Neutrophil (primary cell): ENCODE measurements around the gene TPSD1.

Experiments
- H3K27ac ChIP-seq: fragments of 200-600 bp; sonication (generic); 2 replicates; pipeline ENCODE4 v1.5.1; 2016; ENCODE audit warnings: mild to moderate bottlenecking, moderate library complexity
- H3K27me3 ChIP-seq: fragments of 200-600 bp; sonication (generic); 2 replicates; pipeline ENCODE4 v1.6.0; 2016; ENCODE audit warnings: mild to moderate bottlenecking
- H3K36me3 ChIP-seq: fragments of 200-600 bp; sonication (generic); 2 replicates; pipeline ENCODE4 v1.5.1; 2017
- H3K4me1 ChIP-seq, 2 experiments: fragments of 200-600 bp in 1 of 2; sonication (generic) in 1 of 2; 1 replicate in 1 of 2; 2 replicates in 1 of 2; pipeline versions ENCODE4 v1.5.1 to v1.6.1; 2013 to 2016; ENCODE audit warnings: low read depth in 1 of 2, low read length in 1 of 2, mild to moderate bottlenecking in 1 of 2, moderate library complexity in 1 of 2; ENCODE audit not compliant: control insufficient read depth in 1 of 2, insufficient read depth in 1 of 2
- H3K4me3 ChIP-seq, 2 experiments: fragments of 200-600 bp in 1 of 2; sonication (generic) in 1 of 2; 1 replicate in 1 of 2; 2 replicates in 1 of 2; pipeline ENCODE4 v1.5.1; 2013 to 2016; ENCODE audit warnings: low read depth in 1 of 2, low read length in 1 of 2, mild to moderate bottlenecking in 1 of 2, moderate library complexity in 1 of 2
- H3K9me3 ChIP-seq: fragments of 200-600 bp; sonication (generic); 2 replicates; pipeline ENCODE4 v1.5.1; 2016
- CTCF ChIP-seq: fragments of 200-600 bp; sonication (generic); IDR thresholded peaks from 2 replicates; pipeline ENCODE4 v1.5.1; 2016; ENCODE audit warnings: antibody characterized with exemption

Gene TPSD1

GRCh38 chr16:1260101-1260680, 4.3 kb downstream of the TPSD1 start:
- no peak for TF ChIP-seq CTCF
- Histone ChIP-seq H3K4me3 (no peak overlapping the region), H3K9me3 (no peaks in the 10 kb centered on the region), H3K4me1 (no peaks in the 10 kb centered on the region), H3K36me3 (no peaks in the 10 kb centered on the region), H3K27ac (no peak overlapping the region), H3K27me3 (peaks cover 48% of the 10 kb centered on the region)

- Histone ChIP-seq H3K36me3 (no peaks in the 10 kb centered on the region), H3K9me3 (no peaks in the 10 kb centered on the region), H3K4me3 (no peak overlapping the region), H3K4me1 (no peaks in the 10 kb centered on the region), H3K27ac (no peak overlapping the region), H3K27me3 (peaks cover 48% of the 10 kb centered on the region)
- TF ChIP-seq CTCF = no peak
These were observed 5.4 kb downstream of the TPSD1 start for GRCh38 chr16:1261131-1261892.

DNA sequence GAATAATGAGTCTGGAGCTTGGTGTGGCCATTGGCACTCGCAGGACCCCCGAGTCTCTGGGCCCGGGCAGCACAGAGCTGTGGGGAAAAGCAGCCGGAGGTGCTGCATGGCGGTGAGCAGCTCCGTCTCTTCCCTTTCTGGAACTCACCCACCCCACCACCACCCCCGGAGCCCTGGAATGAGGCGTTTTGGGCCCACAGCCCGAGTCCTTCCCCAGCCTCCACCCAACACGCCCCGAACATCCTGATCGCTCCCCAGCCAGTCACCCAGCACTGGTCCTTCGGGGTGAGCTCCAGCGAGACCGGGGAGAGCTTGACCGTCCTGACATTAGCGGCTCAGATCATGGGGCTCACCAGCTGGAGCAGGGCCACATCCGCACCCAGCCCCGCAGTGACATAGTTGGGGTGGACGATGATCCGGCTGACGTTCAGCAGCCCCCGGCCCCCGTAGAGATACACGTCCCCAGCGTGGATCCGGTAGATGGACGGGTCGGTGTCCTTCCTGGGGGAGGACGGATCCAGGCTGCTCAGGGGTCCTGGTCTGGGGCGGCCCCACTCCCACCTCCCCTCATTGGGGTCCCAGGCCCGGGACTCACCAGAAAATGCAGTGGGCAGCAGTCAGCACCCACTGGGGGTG, 6.5 kb downstream of the TPSD1 start:
- no peak overlapping the region for H3K27ac ChIP-seq
- H3K4me3 ChIP-seq = no peak overlapping the region
- no peaks in the 10 kb centered on the region for H3K36me3 ChIP-seq
- H3K9me3 ChIP-seq = no peaks in the 10 kb centered on the region
- no peak for TF ChIP-seq CTCF
- no peaks in the 10 kb centered on the region for H3K4me1 ChIP-seq
- peaks cover 48% of the 10 kb centered on the region for H3K27me3 ChIP-seq

DNA sequence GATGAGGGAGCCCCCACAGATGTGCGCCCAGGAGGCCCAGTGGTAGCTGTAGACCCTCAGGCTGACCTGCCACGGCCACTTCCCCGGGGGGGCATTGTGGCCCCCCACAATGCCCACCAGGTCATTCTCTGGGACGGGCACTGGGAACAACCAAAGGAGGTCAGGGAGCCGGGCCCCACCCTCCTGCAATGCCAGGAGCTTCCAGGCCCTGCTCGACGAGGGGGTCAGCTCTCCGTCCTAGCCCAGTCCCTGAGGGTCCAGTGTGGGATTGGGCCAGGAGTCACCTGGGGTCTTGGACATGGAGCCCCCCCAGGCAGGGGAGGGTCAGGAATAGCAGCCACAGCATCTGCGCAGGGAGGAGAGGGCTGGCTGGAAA, 7.0 kb downstream of the TPSD1 start:
- Histone ChIP-seq H3K27ac (no peak overlapping the region), H3K27me3 (peaks cover 48% of the 10 kb centered on the region), H3K4me3 (no peak overlapping the region), H3K9me3 (no peaks in the 10 kb centered on the region), H3K4me1 (no peaks in the 10 kb centered on the region), H3K36me3 (no peaks in the 10 kb centered on the region)
- TF ChIP-seq CTCF = no peak

DNA sequence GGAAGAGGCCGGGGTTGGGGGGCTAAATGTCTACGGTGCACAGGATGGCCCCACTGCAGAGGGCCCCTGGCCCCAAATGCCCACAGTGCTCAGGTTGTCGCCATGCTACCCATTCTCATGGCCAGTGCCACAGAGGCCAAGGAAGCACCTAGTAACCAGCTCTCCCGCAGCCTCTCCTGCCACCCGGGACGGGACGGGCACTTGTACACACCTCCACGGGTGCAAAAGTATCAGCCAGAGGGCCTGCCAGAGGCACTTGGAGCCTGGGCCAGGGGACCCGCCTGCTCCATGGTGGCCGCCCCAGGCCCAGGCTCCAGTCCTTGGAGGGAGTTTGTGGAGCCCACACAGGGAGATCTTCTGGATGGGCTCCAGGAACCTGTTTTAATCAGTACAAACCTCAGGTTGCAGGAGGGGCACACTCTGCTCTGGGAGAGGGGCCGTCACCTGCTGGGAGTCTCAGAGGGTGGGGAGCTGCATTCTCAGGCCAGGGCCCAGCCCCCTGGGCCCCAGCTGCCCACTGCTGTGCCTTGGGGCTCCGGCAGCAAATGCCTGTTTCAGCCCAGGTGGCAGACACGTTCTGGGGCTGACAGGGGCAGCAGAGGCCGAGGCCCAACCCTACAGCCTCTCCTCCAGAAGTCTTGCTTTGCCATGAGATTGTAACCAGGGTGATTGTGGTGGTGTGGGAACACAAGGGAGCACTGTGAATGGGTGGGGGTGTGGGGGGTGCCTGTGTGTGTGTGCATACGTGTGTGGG, 7.9 kb downstream of the TPSD1 start:
- Histone ChIP-seq H3K9me3 (no peaks in the 10 kb centered on the region), H3K27ac (no peak overlapping the region), H3K4me1 (no peaks in the 10 kb centered on the region), H3K4me3 (no peak overlapping the region), H3K27me3 (peaks cover 46% of the 10 kb centered on the region), H3K36me3 (no peaks in the 10 kb centered on the region)
- no peak for TF ChIP-seq CTCF
